Mesenchymal stem cell (in vitro differentiated cells and primary cell): ENCODE results near the gene SHBG.

Experiments
- DNase-seq: peaks from one replicate; pipeline ENCODE4 v3.0.0-alpha.2; 2013
- H2AFZ ChIP-seq: one replicate; pipeline ENCODE4 v1.6.1; 2013; ENCODE audit warnings: low read depth, mild to moderate bottlenecking, control low read depth, inconsistent platforms, low read length, moderate library complexity
- H2AK5ac ChIP-seq: 2 replicates; pipeline ENCODE4 v1.6.1; 2013; ENCODE audit warnings: low read length, moderate library complexity, mild to moderate bottlenecking, inconsistent platforms; ENCODE audit not compliant: severe bottlenecking
- H2BK120ac ChIP-seq: one replicate; pipeline ENCODE4 v1.6.1; 2013; ENCODE audit warnings: low read depth, mild to moderate bottlenecking, inconsistent platforms, low read length, moderate library complexity
- H2BK12ac ChIP-seq, 2 experiments: one replicate each; pipeline ENCODE4 v1.6.1; 2013; ENCODE audit warnings: inconsistent platforms in 2 of 2, low read length in 2 of 2, mild to moderate bottlenecking in 2 of 2, moderate library complexity in 2 of 2, control low read depth in 1 of 2
- H2BK15ac ChIP-seq: one replicate; pipeline ENCODE4 v1.6.1; 2013; ENCODE audit warnings: mild to moderate bottlenecking, low read depth, inconsistent platforms; ENCODE audit not compliant: poor library complexity, severe bottlenecking
- H2BK5ac ChIP-seq: 2 replicates; pipeline ENCODE4 v1.6.1; 2013; ENCODE audit warnings: low read depth, mild to moderate bottlenecking, low read length, control low read depth, inconsistent platforms; ENCODE audit not compliant: poor library complexity, severe bottlenecking
- H3K14ac ChIP-seq, 2 experiments: one replicate each; pipeline ENCODE4 v1.6.1; 2013; ENCODE audit warnings: inconsistent platforms in 2 of 2, low read length in 2 of 2, control low read depth in 1 of 2, mild to moderate bottlenecking in 1 of 2, moderate library complexity in 1 of 2
- H3K18ac ChIP-seq, 2 experiments: one replicate each; pipeline ENCODE4 v1.6.1; 2013; ENCODE audit warnings: inconsistent platforms in 2 of 2, low read length in 2 of 2, control low read depth in 1 of 2, low read depth in 1 of 2, mild to moderate bottlenecking in 1 of 2
- H3K23ac ChIP-seq, 2 experiments: one replicate each; pipeline ENCODE4 v1.6.1; 2013; ENCODE audit warnings: inconsistent platforms in 2 of 2, low read length in 2 of 2, mild to moderate bottlenecking in 2 of 2, moderate library complexity in 2 of 2, control low read depth in 1 of 2
- H3K27ac ChIP-seq: 2 replicates; pipeline ENCODE4 v1.5.1; 2013; ENCODE audit warnings: mild to moderate bottlenecking, moderate library complexity, low read length, control low read depth, inconsistent platforms; ENCODE audit not compliant: poor library complexity, severe bottlenecking
- H3K27me3 ChIP-seq, 2 experiments: 2 replicates each; pipeline versions ENCODE4 v1.6.1 to v1.7.0; 2013; ENCODE audit warnings: low read length in 2 of 2, mild to moderate bottlenecking in 2 of 2, moderate library complexity in 2 of 2, control low read depth in 1 of 2, inconsistent platforms in 1 of 2; ENCODE audit not compliant: control insufficient read depth in 1 of 2, insufficient read depth in 1 of 2
- H3K36me3 ChIP-seq, 2 experiments: 2 replicates each; pipeline versions ENCODE4 v1.6.1 to v1.7.0; 2013; ENCODE audit warnings: low read length in 2 of 2, control low read depth in 1 of 2, inconsistent platforms in 1 of 2, low read depth in 1 of 2, mild to moderate bottlenecking in 1 of 2; ENCODE audit not compliant: insufficient read depth in 2 of 2, control insufficient read depth in 1 of 2
- H3K4ac ChIP-seq, 2 experiments: one replicate each; pipeline ENCODE4 v1.6.1; 2013; ENCODE audit warnings: inconsistent platforms in 2 of 2, low read length in 2 of 2, mild to moderate bottlenecking in 2 of 2, moderate library complexity in 2 of 2, control low read depth in 1 of 2, low read depth in 1 of 2
- H3K4me1 ChIP-seq: 2 replicates; pipeline ENCODE4 v1.6.1; 2013; ENCODE audit warnings: low read depth, low read length, control low read depth; ENCODE audit not compliant: control insufficient read depth, insufficient read depth
- H3K4me2 ChIP-seq: 2 replicates; pipeline ENCODE4 v1.6.1; 2013; ENCODE audit warnings: low read length, mild to moderate bottlenecking, inconsistent platforms; ENCODE audit not compliant: poor library complexity, severe bottlenecking
- H3K4me3 ChIP-seq, 2 experiments: 2 replicates each; pipeline versions ENCODE4 v1.5.1 to v1.7.0; 2013; ENCODE audit warnings: low read length in 2 of 2, mild to moderate bottlenecking in 2 of 2, control low read depth in 1 of 2, low read depth in 1 of 2; ENCODE audit not compliant: insufficient read depth in 1 of 2
- H3K79me1 ChIP-seq: replicated peaks from 2 replicates; pipeline ENCODE4 v1.6.1; 2013; ENCODE audit warnings: mild to moderate bottlenecking, control low read depth, low read length, inconsistent platforms; ENCODE audit not compliant: poor library complexity, severe bottlenecking
- H3K9ac ChIP-seq: 2 replicates; pipeline ENCODE4 v1.7.0; 2013; ENCODE audit warnings: mild to moderate bottlenecking, low read length, moderate library complexity
- H3K9me3 ChIP-seq: 2 replicates; pipeline ENCODE4 v1.7.0; 2013; ENCODE audit warnings: mild to moderate bottlenecking, low read length; ENCODE audit not compliant: control insufficient read depth
- H4K8ac ChIP-seq: one replicate; pipeline ENCODE4 v1.6.1; 2013; ENCODE audit warnings: inconsistent platforms, mild to moderate bottlenecking, low read length, moderate library complexity
- H4K91ac ChIP-seq: one replicate; pipeline ENCODE4 v1.6.1; 2013; ENCODE audit warnings: mild to moderate bottlenecking, low read length, inconsistent platforms
- WGBS: methylation state at CpG from one replicate; pipeline ENCODE4 v1.1.7; 2013; ENCODE audit warnings: mixed read lengths; 5-methylcytosine and 5-hydroxymethylcytosine counted together

Gene SHBG

DNA sequence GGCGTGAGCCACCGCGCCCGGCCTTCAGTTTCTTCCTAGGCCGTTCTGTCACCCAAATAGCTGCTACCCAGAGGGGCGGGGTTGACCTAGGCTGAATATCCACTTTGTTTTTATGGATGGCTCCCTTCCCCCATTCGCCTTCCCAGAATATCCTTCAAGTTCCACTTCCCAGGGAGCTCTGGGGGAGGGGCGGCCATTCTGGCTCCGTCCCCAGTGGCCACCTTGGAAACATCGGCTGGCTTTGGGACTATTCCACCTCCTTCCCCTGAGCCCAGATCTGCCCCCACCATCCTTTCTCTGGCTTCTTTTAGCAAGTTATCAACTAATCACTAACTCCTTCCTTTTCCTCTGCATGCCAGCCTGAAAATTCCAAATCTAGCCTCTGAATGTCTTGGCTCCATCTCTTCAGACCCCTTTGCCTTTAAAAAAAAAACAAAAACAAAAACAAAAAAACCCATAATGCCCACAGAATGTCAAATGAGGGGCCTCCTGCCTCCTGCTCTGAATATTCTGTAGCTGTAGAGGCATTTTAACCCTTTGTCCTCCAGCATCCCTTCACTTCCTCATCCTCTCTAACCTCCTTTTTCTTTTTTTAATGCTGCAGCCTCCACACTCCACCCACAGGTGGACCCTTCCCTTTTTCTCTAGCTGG is 27.1 kb downstream of the SHBG start:
- Histone ChIP-seq H2BK12ac (no peak overlapping the region), H3K4ac (no peak overlapping the region), H4K91ac (no peak overlapping the region), H3K4me1 (peaks cover 3% of the 10 kb centered on the region), H2BK15ac (no peak overlapping the region), H2BK120ac (no peak overlapping the region), H3K14ac (no peak overlapping the region), H3K27me3 (peaks cover 40 to 46% of the 10 kb centered on the region in 2 experiments), H2AK5ac (no peak overlapping the region), H3K23ac (no peak overlapping the region), H2BK5ac (no peak overlapping the region), H3K4me2 (no peak overlapping the region), H4K8ac (no peak overlapping the region), H3K9me3 (no peaks in the 10 kb centered on the region), H2AFZ (no peak overlapping the region), H3K9ac (no peak overlapping the region), H3K36me3 (no peaks in the 10 kb centered on the region), H3K18ac (no peak overlapping the region), H3K4me3 (no peak overlapping the region), H3K27ac (no peak overlapping the region), H3K79me1 (no peaks in the 10 kb centered on the region)
- peak; percentile 28 for DNase-seq
- WGBS, result 18% methylated on average over 10 of the region's 10 CpGs

DNA sequence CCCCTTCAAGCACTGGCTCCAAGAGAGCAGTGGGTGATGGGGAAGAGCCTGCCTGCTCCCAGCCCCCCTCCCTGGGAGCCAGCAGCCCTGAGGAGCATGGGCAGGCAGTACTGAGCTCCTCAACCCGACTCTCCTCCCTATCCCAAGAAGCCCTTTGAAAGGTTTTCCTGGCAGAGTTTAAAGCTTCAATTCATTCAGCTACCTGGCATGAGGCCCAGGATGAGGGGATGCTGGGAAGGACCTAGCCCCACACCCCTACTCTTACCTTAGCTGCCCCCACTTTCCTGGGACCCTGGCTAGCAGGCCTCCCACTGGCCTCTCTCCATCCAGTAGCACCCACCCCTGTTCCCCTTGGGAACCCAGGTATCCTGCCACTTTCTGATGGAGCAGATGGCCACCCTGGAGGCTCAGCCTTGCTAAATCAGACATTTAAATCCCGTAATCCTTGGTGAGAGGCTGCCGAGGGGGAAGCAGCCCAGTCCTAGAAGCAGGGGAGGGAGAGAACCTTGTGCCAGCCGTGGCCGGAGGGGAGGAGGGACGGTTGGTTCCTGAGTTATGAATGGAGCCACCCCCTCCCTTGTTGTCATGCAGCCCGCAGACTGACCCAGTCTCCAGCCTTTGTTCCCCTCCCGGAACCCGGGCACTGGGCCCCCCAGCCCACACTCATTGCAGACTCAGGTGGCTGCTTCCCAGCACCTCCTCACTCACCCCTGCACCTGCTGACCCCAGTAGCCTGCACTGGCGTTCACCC is 37.9 kb downstream of the SHBG start:
- H2BK12ac ChIP-seq, result no peak overlapping the region
- H2AK5ac ChIP-seq, result no peak overlapping the region
- no peak overlapping the region for H3K4me3 ChIP-seq
- H3K14ac ChIP-seq, result no peak overlapping the region
- H3K4ac ChIP-seq, result no peak overlapping the region
- 92% methylated on average over 9 of the region's 10 CpGs for WGBS
- peak overlapping the region; percentile 59 for H4K91ac ChIP-seq
- no peak overlapping the region for H3K27ac ChIP-seq
- no peak for DNase-seq
- H2BK120ac ChIP-seq, result no peak overlapping the region
- no peak overlapping the region for H3K4me2 ChIP-seq
- H3K18ac ChIP-seq, result no peak overlapping the region
- no peak overlapping the region for H2BK5ac ChIP-seq
- H2BK15ac ChIP-seq, result no peak overlapping the region
- H3K23ac ChIP-seq, result no peak overlapping the region
- H2AFZ ChIP-seq, result no peak overlapping the region
- H3K4me1 ChIP-seq, result no peaks in the 10 kb centered on the region
- no peaks in the 10 kb centered on the region for H3K27me3 ChIP-seq
- H4K8ac ChIP-seq, result no peak overlapping the region
- H3K79me1 ChIP-seq, result peaks cover 5% of the 10 kb centered on the region
- no peak overlapping the region for H3K9ac ChIP-seq
- H3K36me3 ChIP-seq, result peaks cover 42 to 63% of the 10 kb centered on the region in 2 experiments
- no peaks in the 10 kb centered on the region for H3K9me3 ChIP-seq

DNA sequence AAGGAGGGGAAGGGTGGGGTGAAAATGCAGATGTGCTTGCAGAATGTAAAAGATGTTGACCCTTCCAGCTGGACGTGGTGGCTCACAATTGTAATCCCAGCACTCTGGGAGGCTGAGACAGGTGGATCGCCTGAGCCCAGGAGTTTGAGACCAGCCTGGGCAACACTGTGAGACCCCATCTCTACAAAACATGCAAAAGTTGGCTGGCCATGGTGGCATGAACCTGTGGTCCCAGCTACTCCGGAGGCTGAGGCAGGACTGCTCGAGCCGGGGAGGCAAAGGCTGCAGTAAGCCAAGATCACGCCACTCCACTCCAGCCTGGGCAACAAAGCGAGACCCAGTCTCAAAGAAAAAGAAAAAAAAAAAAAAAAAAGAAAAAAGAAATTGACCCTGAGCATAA is 38.5 kb downstream of the SHBG start:
- Histone ChIP-seq H3K36me3 (peaks cover 49 to 68% of the 10 kb centered on the region in 2 experiments), H3K27me3 (no peaks in the 10 kb centered on the region), H3K9ac (no peak overlapping the region), H3K27ac (no peak overlapping the region), H3K4ac (no peak overlapping the region), H3K79me1 (peaks cover 5% of the 10 kb centered on the region), H2BK5ac (no peak overlapping the region), H2BK12ac (no peak overlapping the region), H2AFZ (no peak overlapping the region), H4K91ac (no peak overlapping the region), H2BK120ac (no peak overlapping the region), H3K18ac (no peak overlapping the region), H3K9me3 (peaks cover 4% of the 10 kb centered on the region), H2BK15ac (no peak overlapping the region), H3K14ac (no peak overlapping the region), H3K4me2 (no peak overlapping the region), H4K8ac (no peak overlapping the region), H3K4me3 (no peak overlapping the region), H3K23ac (no peak overlapping the region), H3K4me1 (no peaks in the 10 kb centered on the region), H2AK5ac (no peak overlapping the region)
- no peak for DNase-seq
- 99% methylated on average over 6 of the region's 7 CpGs for WGBS

DNA sequence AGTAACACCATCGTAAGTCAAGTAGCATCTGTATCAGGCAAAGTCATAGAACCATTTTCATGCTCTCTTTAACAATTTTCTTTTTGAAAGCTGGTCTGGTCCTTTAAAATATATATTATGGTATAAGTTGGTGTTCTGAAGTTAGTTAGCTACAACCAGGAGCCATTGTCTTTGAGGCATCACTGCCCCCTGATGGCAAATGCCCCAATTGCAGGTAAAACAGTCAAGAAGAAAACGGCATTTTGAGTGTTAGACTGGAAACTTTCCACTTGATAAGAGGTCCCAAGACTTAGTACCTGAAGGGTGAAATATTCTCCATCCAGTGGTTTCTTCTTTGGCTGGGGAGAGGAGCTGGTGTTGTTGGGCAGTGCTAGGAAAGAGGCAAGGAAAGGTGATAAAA is 43.3 kb downstream of the SHBG start:
- 90% methylated on average over 1 of the region's 2 CpGs for WGBS
- H3K4me1 ChIP-seq, result peaks cover 7% of the 10 kb centered on the region
- no peak for DNase-seq

More for the DNA sequence above, 43.3 kb downstream of the SHBG start:
- H2BK15ac ChIP-seq, result no peak overlapping the region
- H3K23ac ChIP-seq, result no peak overlapping the region
- H3K14ac ChIP-seq, result no peak overlapping the region
- H3K79me1 ChIP-seq, result peaks cover 18% of the 10 kb centered on the region
- H3K36me3 ChIP-seq, result peaks cover 61 to 75% of the 10 kb centered on the region in 2 experiments
- H4K8ac ChIP-seq, result no peak overlapping the region
- H3K4me3 ChIP-seq, result no peak overlapping the region
- no peak overlapping the region for H3K18ac ChIP-seq
- H2BK120ac ChIP-seq, result no peak overlapping the region
- H2AFZ ChIP-seq, result no peak overlapping the region
- H3K9ac ChIP-seq, result no peak overlapping the region
- H3K4me2 ChIP-seq, result no peak overlapping the region
- no peak overlapping the region for H4K91ac ChIP-seq
- no peak overlapping the region for H2AK5ac ChIP-seq
- no peak overlapping the region for H3K4ac ChIP-seq
- no peak overlapping the region for H2BK5ac ChIP-seq
- H2BK12ac ChIP-seq, result no peak overlapping the region
- H3K9me3 ChIP-seq, result peaks cover 10% of the 10 kb centered on the region
- no peaks in the 10 kb centered on the region for H3K27me3 ChIP-seq
- H3K27ac ChIP-seq, result no peak overlapping the region
